NOMO-1 treated with dmso at 0.1 percent for 144 hours (cell line): ENCODE results near the gene UCMA.

ENCODE experiments used
- DNase-seq: peaks from one replicate; lab custom pipeline; 2025; ENCODE audit not compliant: unreplicated experiment; lab: John Stamatoyannopoulos, UW

The UCMA gene

GRCh38 chr10:13189961-13190360 is 44.2 kb downstream of the UCMA start:
- no peak for DNase-seq

DNA sequence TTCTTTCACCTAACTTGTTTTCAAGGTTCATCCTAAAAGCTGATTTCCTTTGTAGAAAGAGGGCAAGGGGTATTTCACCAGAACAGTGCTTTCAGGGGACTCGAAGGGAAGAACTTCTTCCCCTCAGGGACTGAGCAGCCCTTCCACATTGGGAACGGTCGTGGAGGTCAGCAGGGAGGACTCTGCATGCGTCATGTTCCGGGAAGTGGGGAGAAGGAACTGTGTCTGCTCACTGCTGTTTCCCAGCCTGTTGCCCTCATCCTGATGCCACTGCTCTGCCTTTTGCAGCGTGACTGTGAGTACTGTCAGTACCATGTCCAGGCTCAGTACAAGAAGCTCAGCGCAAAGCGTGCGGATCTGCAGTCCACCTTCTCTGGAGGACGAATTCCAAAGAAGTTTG is 45.6 kb downstream of the UCMA start:
- no peak for DNase-seq

- no peak for DNase-seq
Measured at GRCh38 chr10:13187135-13187534, 47.0 kb downstream of the UCMA start.

- DNase-seq: no peak
Measured at GRCh38 chr10:13184730-13185514, 49.3 kb downstream of the UCMA start.

- no peak for DNase-seq
Measured at GRCh38 chr10:13184276-13184675, 49.9 kb downstream of the UCMA start.

DNA sequence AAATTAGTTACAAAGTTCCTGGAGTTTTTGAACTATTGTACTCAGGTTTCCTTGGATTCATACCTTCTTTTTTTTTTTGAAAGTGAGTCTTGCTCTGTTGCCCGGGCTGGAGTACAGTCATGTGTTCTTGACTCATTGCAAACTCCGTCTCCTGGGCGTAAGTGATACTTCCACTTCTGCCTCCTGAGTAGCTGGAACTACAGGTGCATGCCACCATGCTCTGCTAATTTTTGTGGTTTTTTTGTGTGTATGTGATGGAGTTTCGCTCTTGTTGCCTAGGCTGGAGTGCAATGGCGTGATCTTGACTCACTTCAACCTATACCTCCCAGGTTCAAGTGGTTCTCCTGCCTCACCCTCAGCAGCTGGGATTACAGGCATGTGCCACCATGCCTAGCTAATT is 50.5 kb downstream of the UCMA start:
- no peak for DNase-seq

- no peak for DNase-seq
Measured at GRCh38 chr10:13182424-13182823, 51.8 kb downstream of the UCMA start.

DNA sequence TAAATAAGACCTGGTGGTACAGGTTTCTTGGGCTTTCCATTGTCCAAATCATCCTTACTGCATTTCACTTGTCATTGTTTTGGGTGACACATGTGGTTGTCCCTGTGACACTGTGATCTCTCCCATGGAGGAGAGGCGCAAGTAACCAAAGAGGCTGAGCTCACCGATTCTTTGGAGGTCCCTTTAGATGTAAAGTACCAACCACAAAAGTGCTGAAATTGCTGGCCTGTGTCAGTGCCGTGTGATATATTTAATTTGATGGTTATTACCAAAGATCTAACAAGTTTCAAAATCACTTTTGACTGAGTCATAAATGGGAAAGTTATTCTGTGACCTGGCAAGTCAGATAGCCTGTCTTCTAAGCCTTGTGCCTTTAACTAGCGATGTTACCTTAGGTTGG is 53.4 kb downstream of the UCMA start:
- no peak for DNase-seq

GRCh38 chr10:13173616-13174015 is 60.6 kb downstream of the UCMA start:
- no peak for DNase-seq
